Thyroid gland (tissue), 4 donors: Measurements from ENCODE around the gene DHX58.

Experiments
- POLR2A ChIP-seq, 2 donors: fragments of 450-650 bp; IDR thresholded peaks; one replicate each; pipeline ENCODE4 v1.6.1; 2017; ENCODE audit warnings: antibody characterized with exemption in 2 of 2, mild to moderate bottlenecking in 2 of 2, moderate library complexity in 1 of 2
- TF ChIP-seq, protein P1 (sequence below), 6 experiments: fragments of 200-600 bp in 3 of 6; fragments of 450-650 bp in 3 of 6; sonication (generic) in 3 of 6; IDR thresholded peaks; one replicate each; pipeline ENCODE4 v1.5.1; 2016 to 2019; ENCODE audit warnings: antibody characterized with exemption in 6 of 6, mild to moderate bottlenecking in 2 of 6, inconsistent platforms in 1 of 6, moderate library complexity in 1 of 6

DNA sequence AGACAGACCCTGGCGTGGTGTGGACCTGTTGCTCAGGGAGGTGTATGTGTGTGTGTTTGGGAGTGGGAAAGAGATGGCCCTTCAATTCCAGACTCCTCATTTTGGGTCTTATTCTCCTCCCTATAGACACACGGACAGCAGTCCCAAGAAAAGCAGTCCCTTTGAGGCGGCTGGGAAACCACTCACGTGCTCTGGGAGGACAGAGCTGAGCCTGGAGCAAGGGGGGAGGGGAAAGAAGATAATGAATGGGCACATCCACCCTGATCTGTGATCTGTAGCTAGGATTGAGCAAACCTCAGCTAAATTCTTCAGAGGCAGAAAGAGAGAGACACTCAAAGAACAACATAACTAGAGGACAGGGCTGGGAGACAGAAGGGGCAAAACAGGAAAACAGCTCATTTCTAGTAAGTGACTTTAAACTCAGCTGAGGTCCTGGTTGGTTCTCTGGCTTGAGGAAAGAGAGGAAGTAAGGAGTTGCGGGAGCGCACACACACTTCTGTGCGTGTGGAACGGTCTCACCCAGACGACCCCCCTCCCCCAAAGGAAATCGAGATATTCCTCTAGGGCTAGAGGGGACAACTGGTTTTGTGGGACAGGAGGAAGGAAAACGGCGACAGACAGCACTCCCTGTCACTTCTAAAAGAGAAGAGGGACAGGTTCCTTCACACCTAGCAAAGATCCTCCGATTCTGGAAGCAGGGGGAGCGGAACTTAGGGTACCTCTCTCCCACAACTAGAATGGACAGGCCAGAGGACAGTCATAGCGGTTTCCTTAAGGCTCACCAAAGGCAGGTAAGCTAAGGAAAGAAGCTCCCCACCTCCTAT is 41.6 kb upstream of the DHX58 start:
- TF ChIP-seq, protein P1, sequence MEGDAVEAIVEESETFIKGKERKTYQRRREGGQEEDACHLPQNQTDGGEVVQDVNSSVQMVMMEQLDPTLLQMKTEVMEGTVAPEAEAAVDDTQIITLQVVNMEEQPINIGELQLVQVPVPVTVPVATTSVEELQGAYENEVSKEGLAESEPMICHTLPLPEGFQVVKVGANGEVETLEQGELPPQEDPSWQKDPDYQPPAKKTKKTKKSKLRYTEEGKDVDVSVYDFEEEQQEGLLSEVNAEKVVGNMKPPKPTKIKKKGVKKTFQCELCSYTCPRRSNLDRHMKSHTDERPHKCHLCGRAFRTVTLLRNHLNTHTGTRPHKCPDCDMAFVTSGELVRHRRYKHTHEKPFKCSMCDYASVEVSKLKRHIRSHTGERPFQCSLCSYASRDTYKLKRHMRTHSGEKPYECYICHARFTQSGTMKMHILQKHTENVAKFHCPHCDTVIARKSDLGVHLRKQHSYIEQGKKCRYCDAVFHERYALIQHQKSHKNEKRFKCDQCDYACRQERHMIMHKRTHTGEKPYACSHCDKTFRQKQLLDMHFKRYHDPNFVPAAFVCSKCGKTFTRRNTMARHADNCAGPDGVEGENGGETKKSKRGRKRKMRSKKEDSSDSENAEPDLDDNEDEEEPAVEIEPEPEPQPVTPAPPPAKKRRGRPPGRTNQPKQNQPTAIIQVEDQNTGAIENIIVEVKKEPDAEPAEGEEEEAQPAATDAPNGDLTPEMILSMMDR (IDR thresholded peaks at IDR 0.05), result no peak
- no peak for TF ChIP-seq POLR2A (IDR thresholded peaks at IDR 0.05)
